HEK293T (cell line): Measurements from ENCODE around the gene SLC16A3.

Experiments used
- BHLHE40 ChIP-seq: fragments of 450-650 bp; IDR thresholded peaks from 2 replicates; pipeline ENCODE4 v1.6.1; 2016; ENCODE audit warnings: mild to moderate bottlenecking, moderate library complexity, borderline replicate concordance
- CTBP1 ChIP-seq: fragments of 450-650 bp; IDR thresholded peaks from 2 replicates; pipeline ENCODE4 v1.6.1; 2016; ENCODE audit warnings: borderline replicate concordance
- ELF4 ChIP-seq: fragments of 450-650 bp; IDR thresholded peaks from 2 replicates; pipeline ENCODE4 v1.6.1; 2017; ENCODE audit warnings: antibody characterized with exemption
- FOXA1 ChIP-seq: fragments of 450-650 bp; IDR thresholded peaks from 2 replicates; pipeline ENCODE4 v1.6.1; 2016; ENCODE audit warnings: mild to moderate bottlenecking
- FOXK2 ChIP-seq: fragments of 450-650 bp; IDR thresholded peaks from 2 replicates; pipeline ENCODE4 v1.6.1; 2016; ENCODE audit warnings: mild to moderate bottlenecking
- FOXM1 ChIP-seq: fragments of 450-650 bp; IDR thresholded peaks from 2 replicates; pipeline ENCODE4 v1.6.1; 2017; ENCODE audit warnings: mild to moderate bottlenecking, borderline replicate concordance
- NFRKB ChIP-seq: fragments of 450-650 bp; IDR thresholded peaks from 2 replicates; pipeline ENCODE4 v1.6.1; 2016; ENCODE audit warnings: mild to moderate bottlenecking, moderate library complexity
- SP1 ChIP-seq: fragments of 450-650 bp; IDR thresholded peaks from 2 replicates; pipeline ENCODE4 v1.6.1; 2017
- SUZ12 ChIP-seq: fragments of 450-650 bp; IDR thresholded peaks from 2 replicates; pipeline ENCODE4 v1.6.1; 2016; ENCODE audit warnings: mild to moderate bottlenecking
- TF ChIP-seq, protein P1 (sequence below): fragments of 450-650 bp; IDR thresholded peaks from 2 replicates; pipeline ENCODE4 v1.6.1; 2016

- TF ChIP-seq FOXA1, result no peak
- no peak for TF ChIP-seq SP1
- TF ChIP-seq FOXM1, result no peak
- no peak for TF ChIP-seq NFRKB
- TF ChIP-seq BHLHE40, result no peak
- no peak for TF ChIP-seq FOXK2
- TF ChIP-seq ELF4, result no peak
- no peak for TF ChIP-seq CTBP1
- TF ChIP-seq SUZ12, result no peak
- TF ChIP-seq, protein P1, sequence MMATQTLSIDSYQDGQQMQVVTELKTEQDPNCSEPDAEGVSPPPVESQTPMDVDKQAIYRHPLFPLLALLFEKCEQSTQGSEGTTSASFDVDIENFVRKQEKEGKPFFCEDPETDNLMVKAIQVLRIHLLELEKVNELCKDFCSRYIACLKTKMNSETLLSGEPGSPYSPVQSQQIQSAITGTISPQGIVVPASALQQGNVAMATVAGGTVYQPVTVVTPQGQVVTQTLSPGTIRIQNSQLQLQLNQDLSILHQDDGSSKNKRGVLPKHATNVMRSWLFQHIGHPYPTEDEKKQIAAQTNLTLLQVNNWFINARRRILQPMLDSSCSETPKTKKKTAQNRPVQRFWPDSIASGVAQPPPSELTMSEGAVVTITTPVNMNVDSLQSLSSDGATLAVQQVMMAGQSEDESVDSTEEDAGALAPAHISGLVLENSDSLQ, result no peak
These were observed 12.5 kb downstream of the SLC16A3 start for GRCh38 chr17:82241183-82241925.
